IPS DF 4.7 (cell line): Measurements from ENCODE around the gene WBP1.
"Not testable (repeated sequence)": the region's sequence is repeated elsewhere in the genome, so short reads cannot be mapped to it uniquely, and the experiment has no call there.

Experiments
- DNase-seq: peaks from one replicate; pipeline ENCODE4 v3.0.0-alpha.2; 2013; ENCODE audit warnings: low spot score; ENCODE audit errors: extremely low read depth

WBP1 gene

DNA sequence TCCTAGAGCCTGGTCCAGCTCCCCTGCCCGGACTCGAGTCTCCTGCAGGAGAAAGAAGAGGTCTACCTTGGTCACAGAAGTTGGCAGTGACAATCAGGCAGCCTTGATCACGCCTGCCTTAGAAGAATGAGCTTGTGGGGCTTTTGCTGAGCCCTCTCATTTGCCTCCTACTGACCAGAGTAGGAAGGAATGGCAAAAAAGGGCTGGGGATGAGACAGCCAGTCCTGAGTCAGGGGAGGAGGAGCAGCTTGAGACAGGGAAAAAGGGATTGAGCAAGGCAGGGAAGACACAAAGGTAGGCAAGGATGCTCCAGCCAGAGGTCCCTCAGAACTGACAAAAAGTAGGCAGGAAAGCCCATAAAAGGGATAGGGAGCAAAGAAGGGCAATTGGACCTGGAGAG lies 30.7 kb upstream of the WBP1 start:
- no peak for DNase-seq

GRCh38 chr2:74428675-74429074 lies 29.6 kb upstream of the WBP1 start:
- DNase-seq, result no peak

DNA sequence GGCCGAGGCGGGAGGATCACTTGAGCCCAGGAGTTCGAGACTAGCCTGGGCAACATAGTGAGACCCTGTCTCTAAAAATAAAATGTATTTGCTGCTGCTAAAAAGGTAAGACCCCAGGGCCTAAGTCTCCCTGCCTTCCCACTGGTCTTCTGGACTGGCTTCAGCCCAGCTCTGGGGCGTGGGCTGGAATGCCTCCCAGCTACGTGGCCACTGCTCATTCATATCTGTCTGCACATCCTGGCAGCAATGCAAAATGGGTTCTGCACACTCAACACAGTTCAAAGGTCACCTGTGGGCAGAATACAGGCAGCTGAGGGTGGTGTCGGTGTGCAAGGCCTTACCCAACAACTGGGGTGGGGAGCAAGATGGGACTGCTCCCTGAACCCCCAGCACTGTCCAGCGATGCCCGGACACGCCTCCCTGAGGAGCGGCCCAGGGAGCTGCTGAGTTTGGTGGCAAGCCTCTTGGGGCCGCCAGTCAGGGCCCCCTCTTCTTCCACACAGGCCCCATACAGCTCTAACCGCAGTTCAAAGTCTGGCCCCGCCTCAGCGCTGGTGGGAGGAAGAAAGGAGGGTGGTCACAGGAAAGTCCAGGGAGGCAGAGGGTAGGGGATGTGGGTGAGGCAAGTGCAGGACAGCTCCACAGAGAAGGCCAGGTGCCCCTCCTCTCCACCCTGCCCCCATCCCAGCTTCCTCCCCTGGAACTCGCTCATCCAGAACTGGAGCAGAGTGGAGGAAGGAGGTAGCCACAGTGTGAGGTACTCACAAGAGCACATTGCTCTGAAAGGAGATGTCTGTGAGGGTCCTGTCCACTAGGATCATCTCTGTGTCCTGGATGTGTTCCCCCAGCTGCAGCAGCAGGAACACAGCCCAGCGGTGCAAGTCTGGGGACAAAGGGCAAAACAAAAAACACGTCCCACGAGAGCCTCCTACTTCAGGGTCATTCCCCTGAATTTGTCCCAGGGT lies 28.5 kb upstream of the WBP1 start:
- DNase-seq, result no peak

DNA sequence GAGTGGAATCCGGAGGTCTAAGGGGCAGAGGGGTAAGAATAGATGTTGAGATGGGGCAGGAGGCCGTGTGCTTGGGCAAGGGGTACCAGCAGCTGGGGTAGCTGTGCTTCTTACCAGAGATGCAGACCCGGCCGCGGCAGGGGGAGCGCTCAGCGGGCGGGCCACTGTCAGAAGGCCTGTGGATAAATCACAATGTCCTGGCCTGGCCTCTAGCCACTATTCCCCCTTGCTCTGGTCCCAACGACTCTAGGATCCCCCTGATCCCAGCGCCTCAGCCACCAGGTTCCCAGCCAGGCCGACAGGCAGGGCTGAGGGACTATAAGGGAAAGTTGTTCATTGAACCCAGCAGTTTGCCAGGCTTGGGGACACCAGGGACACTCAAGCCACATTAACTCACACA lies 27.7 kb upstream of the WBP1 start:
- no peak for DNase-seq

DNA sequence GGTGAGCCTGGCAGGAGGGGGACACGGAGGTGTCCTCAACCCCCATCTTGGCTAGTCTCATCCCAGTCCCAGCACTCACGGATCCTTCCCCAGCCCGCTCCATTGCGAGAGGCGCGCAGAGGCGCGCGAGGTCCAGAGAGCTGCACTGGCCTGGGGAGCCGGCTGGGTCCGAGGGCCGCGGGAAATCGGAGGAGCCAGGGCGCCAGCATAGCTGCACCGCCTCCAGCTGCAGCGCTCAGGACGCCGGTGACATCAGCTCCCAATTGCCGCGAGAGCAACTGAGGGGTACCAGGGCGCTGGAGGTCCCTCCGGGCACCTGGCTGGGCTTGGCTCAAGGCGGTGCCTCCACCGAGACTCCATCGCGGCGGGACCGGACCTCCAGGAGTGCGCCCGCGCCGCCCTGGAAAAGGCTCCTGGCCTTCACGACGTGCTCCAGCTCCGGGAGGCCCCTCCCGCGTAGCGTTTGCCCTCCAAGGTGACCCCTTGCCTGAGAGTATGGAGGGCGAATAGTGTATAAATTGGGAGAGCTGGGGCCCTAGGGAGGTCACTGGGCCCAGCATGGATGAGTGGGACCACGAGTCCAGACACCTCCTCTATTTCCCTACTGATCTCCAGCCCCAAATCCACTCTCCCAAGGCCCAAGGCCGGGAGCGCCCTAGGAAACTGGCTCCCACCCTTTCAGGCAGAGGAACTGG lies 22.0 kb upstream of the WBP1 start:
- no peak for DNase-seq

DNA sequence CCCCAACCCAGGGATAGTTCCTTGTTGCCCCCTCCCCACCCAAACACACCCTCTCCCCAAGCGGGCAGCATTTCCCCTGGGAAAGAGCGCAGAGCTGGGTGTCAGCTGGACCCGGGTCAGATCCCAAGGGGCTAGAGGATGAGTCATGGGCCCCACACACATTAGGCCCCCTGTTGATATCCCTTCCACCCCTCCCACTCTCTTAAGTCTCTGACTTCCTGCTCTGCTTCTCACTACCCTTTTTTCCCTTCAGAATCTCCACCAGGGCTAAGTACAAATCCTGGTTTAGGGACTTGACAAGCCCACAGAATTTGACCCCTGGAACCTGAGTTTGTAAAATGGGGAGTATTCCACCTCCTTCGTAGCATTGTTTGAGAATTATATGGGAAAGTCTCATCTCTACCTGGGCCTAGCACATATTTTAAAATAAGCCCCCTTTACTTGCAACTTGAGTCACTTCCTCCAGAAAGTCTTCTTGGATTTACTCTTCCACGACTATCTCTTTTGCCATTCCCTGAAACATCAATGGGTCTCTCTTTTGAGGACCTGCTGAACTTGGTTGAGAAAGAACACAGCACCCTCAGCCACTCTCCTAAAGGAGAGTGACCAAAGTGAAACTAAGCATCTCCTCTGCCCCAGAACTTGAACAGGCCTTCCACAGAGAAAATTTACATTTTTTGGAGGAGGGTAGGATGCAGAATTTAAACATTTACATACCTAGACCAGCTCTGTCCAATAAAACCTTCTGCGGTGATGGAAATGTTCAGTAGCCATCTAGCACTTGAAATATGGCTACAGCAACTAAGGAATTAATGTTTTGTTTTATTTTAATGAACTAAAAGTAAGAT lies 21.2 kb upstream of the WBP1 start:
- DNase-seq, result no peak

- DNase-seq, result no peak
These were observed 20.0 kb upstream of the WBP1 start for GRCh38 chr2:74438248-74438647.

DNA sequence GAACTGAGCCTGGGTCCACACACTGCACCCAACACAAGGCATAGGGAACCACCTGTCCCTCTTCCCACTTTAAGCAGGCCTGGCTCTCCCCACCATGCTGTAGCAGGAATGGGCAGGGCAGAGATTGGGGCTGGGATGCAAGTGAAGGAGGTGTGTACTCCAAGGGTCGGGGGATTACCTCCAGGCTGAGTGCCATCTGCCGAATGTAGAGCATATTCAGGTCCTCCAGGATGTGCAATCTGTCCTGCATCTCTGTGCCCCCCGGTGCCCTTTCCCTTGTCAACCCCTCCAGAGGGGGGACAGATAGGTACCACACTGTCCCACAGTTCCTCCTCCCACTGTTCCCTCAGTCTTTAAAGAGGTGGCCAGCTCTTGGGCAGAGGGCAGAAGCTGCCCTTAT lies 18.9 kb upstream of the WBP1 start:
- no peak for DNase-seq

DNA sequence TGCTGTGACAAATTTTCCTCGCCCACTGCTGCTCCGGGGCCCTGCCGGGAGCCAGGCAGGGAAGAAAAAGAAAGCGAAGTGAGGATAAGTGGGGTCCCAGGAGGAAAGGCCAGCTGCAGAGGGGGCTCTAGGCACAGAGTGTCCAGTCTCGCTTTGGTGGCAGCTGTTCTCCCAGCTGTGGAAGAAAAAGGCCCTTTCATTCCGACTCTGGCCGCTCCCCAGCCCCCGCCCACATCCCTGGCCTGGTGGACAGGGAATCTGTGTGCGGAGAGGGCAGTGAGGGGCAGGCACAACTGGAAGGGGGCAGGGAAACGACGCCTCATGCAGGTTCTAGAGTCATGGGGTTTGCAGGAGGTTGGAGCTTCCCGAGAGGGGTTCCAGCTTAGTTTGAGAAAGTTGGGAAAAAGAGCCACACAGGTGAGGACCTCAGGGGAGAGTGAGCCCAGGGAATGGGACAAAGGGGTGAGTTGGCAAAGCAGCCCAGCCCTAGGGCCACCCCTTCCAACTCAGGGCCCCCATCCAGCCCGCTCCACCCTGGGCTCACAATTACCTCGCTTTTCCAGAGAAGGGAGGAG lies 18.3 kb upstream of the WBP1 start:
- DNase-seq, result no peak

- DNase-seq, result no peak
These were observed 17.7 kb upstream of the WBP1 start for GRCh38 chr2:74440378-74441169.

GRCh38 chr2:74441170-74441689 lies 17.0 kb upstream of the WBP1 start:
- DNase-seq, result no peak

GRCh38 chr2:74441690-74442482 lies 16.4 kb upstream of the WBP1 start, which contains the start of gene RTKN:
RTKN (minus strand) TSS chr2:74441937; CDS start chr2:74441816, 121 bp downstream.
- no peak for DNase-seq

GRCh38 chr2:74442483-74443297 lies 15.5 kb upstream of the WBP1 start:
- DNase-seq, result not testable (repeated sequence)

GRCh38 chr2:74444498-74445318 lies 13.5 kb upstream of the WBP1 start:
- no peak for DNase-seq

DNA sequence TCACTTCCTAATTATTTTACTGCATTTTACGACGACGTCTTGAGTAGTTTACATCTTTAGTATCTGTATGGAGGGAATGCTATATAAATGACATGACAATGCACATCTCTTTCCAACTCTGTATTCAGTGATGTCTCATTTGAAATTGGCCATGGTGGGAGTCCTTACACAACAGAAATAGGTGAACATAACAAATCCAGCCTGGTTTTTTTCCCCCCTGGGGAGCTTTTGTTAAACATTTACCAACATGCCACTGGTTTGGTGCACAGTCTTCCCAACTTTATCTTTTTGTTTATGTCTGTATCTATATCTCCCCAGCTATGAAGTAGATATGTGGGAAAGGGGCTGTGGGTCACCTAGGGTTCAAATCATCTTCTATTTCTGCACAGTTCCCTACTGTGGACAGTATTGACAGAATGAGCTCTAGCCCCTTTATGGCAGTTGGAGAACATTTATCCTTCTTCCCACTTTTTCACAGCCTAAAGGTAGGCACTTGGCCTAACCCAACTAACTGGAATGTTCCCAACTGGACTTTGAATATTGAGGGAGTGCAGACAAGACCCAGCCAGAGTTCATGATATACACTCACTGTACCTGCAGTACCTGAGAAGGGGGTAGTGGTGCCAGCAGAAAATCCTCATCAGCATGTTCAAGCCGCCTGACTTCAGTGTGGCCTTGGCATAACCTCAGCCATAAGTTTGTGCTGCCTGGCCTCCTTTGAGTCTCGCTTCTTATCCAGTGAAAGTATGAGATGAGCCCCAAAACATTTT lies 10.8 kb upstream of the WBP1 start:
- no peak for DNase-seq

- DNase-seq, result no peak
These were observed 9.5 kb upstream of the WBP1 start for GRCh38 chr2:74448771-74449170.
